HepG2 (cell line): ENCODE measurements around the gene PRMT5. TPM values are rescaled to one million over a fixed set of nuclear protein-coding genes. Genes with fewer than 3 reads are reported as not detected.

Experiments used
- KLF15 ChIP-seq: sonication (generic); formaldehyde crosslinking; IDR thresholded peaks from 2 replicates; pipeline ENCODE4 v1.8.1; 2023; ENCODE audit warnings: borderline replicate concordance, mild to moderate bottlenecking, inconsistent platforms, missing genetic modification reagents, mixed read lengths
- NFKB2 ChIP-seq: sonication (generic); formaldehyde crosslinking; IDR thresholded peaks from 2 replicates; pipeline ENCODE4 v1.4.0; 2020; ENCODE audit warnings: missing genetic modification reagents, borderline replicate concordance
- PLRG1 ChIP-seq: fragments of 450-650 bp; conservative IDR thresholded peaks from 2 replicates; pipeline ENCODE4 v1.6.1; 2016
- REPIN1 ChIP-seq: sonication (generic); formaldehyde crosslinking; IDR thresholded peaks from 2 replicates; pipeline ENCODE4 v1.8.0; 2022; ENCODE audit warnings: missing genetic modification reagents, low read depth, mild to moderate bottlenecking, borderline replicate concordance
- SRY ChIP-seq: sonication (generic); formaldehyde crosslinking; IDR thresholded peaks from 2 replicates; pipeline ENCODE4 v1.8.0; 2022; ENCODE audit warnings: mild to moderate bottlenecking, missing genetic modification reagents
- TCF7L2 ChIP-seq: IDR thresholded peaks from 2 replicates; pipeline ENCODE4 v1.6.1; 2011; ENCODE audit warnings: mild to moderate bottlenecking, low read depth, low read length, moderate library complexity
- ZNF274 ChIP-seq: sonication (generic); formaldehyde crosslinking; IDR thresholded peaks from 2 replicates; pipeline ENCODE4 v1.5.1; 2020; ENCODE audit warnings: mild to moderate bottlenecking, missing genetic modification reagents
- ZNF546 ChIP-seq: sonication (generic); formaldehyde crosslinking; conservative IDR thresholded peaks from 2 replicates; pipeline ENCODE4 v1.8.1; 2023; ENCODE audit warnings: mild to moderate bottlenecking, missing genetic modification reagents
- ZNF552 ChIP-seq: sonication (generic); formaldehyde crosslinking; IDR thresholded peaks from 2 replicates; pipeline ENCODE4 v1.9.0; 2022; ENCODE audit warnings: missing genetic modification reagents, mild to moderate bottlenecking, borderline replicate concordance
- ZNF605 ChIP-seq: sonication (generic); formaldehyde crosslinking; IDR thresholded peaks from 2 replicates; pipeline ENCODE4 v1.8.0; 2022; ENCODE audit warnings: mild to moderate bottlenecking, missing genetic modification reagents
- ZNF674 ChIP-seq: sonication (generic); formaldehyde crosslinking; IDR thresholded peaks from 2 replicates; pipeline ENCODE4 v1.5.0; 2020; ENCODE audit warnings: low read depth, mild to moderate bottlenecking, missing genetic modification reagents
- ZNF709 ChIP-seq: sonication (generic); formaldehyde crosslinking; IDR thresholded peaks from 2 replicates; pipeline ENCODE4 v1.5.0; 2020; ENCODE audit warnings: mild to moderate bottlenecking, missing genetic modification reagents
- polyA plus RNA-seq, 8 experiments: library from polyadenylated mRNA; depleted of rRNA in 3 of 8; stranded (reverse) in 7 of 8; unstranded in 1 of 8; fragments of >200 nt; fragmentation: Illumina TruSeq in 4 of 8; extraction: Trizol in 4 of 8; gene quantifications; 2 replicates each; pipeline versions ENCODE4 v1.2.1 to v1.2.3, GENCODE V29; 2011 to 2016; ENCODE audit warnings: low read depth in 4 of 8, missing spikeins in 1 of 8, mixed read lengths in 1 of 8; ENCODE audit not compliant: insufficient read depth in 1 of 8
- total RNA-seq, 5 experiments: library from RNA; depleted of rRNA; stranded (reverse); fragments of >200 nt; fragmentation: Illumina TruSeq; extraction: Trizol; gene quantifications; 2 replicates each; pipeline ENCODE4 v1.2.3, GENCODE V29; 2016; ENCODE audit warnings: low read depth in 1 of 5
- TF ChIP-seq, protein P1 (sequence below): IDR thresholded peaks from 2 replicates; pipeline ENCODE4 v1.6.1; 2016
- TF ChIP-seq, protein P2 (sequence below): sonication (generic); formaldehyde crosslinking; IDR thresholded peaks from 2 replicates; pipeline ENCODE4 v1.4.0; 2020; ENCODE audit warnings: low read depth, missing genetic modification reagents
- TF ChIP-seq, protein P3 (sequence below): sonication (generic); formaldehyde crosslinking; IDR thresholded peaks from 2 replicates; pipeline ENCODE4 v1.4.0; 2020; ENCODE audit warnings: mild to moderate bottlenecking, missing genetic modification reagents
- TF ChIP-seq, protein P4 (sequence below): sonication (generic); formaldehyde crosslinking; IDR thresholded peaks from 2 replicates; pipeline ENCODE4 v1.9.0; 2021; ENCODE audit warnings: missing genetic modification reagents, borderline replicate concordance

The PRMT5 gene
- total and polyA plus RNA-seq, 2 of the 13 experiments (the other 11 are each of a cell fraction or from before 2014, with no cell fraction given) = 210 to 354 TPM

DNA sequence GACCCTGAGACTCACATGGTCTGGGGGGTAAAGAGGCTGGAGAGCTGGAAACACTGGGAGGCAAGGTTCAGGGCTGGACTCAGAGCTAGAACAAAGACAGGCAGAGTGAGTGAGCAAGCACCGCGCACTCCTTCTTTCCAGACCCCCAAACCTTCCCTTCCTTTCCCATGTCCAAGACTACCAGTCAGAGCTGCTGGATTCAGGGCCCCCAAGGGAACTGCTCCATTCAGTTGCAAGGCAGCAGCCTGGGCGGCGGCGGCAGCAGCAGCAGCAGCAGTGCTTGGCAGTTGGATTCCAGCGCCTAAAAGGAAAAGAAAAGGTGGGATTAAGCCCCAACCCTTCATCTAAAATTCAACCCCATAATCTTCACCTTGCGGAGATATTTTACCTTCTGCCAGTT lies 27.4 kb downstream of the PRMT5 start (continued):
- TF ChIP-seq, protein P1, sequence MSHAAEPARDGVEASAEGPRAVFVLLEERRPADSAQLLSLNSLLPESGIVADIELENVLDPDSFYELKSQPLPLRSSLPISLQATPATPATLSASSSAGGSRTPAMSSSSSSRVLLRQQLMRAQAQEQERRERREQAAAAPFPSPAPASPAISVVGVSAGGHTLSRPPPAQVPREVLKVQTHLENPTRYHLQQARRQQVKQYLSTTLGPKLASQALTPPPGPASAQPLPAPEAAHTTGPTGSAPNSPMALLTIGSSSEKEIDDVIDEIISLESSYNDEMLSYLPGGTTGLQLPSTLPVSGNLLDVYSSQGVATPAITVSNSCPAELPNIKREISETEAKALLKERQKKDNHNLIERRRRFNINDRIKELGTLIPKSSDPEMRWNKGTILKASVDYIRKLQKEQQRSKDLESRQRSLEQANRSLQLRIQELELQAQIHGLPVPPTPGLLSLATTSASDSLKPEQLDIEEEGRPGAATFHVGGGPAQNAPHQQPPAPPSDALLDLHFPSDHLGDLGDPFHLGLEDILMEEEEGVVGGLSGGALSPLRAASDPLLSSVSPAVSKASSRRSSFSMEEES (CRISPR knock-in tag) = no peak
- TF ChIP-seq ZNF605 (CRISPR knock-in tag) (0 out of 2 replicates have a peak, but pooled peaks have one; percentile 47), KLF15 (no peak), ZNF709 (CRISPR knock-in tag) (no peak), REPIN1 (CRISPR knock-in tag) (0 out of 2 replicates have a peak, but pooled peaks have one; percentile 18), PLRG1 (no peak), SRY (CRISPR knock-in tag) (no peak), ZNF552 (CRISPR knock-in tag) (0 out of 2 replicates have a peak, but pooled peaks have one; percentile 53), ZNF674 (CRISPR knock-in tag) (no peak), TCF7L2 (no peak), NFKB2 (0 out of 2 replicates have a peak, but pooled peaks have one; percentile 45), ZNF546 (CRISPR knock-in tag) (no peak), ZNF274 (CRISPR knock-in tag) (no peak)
- TF ChIP-seq, protein P2, sequence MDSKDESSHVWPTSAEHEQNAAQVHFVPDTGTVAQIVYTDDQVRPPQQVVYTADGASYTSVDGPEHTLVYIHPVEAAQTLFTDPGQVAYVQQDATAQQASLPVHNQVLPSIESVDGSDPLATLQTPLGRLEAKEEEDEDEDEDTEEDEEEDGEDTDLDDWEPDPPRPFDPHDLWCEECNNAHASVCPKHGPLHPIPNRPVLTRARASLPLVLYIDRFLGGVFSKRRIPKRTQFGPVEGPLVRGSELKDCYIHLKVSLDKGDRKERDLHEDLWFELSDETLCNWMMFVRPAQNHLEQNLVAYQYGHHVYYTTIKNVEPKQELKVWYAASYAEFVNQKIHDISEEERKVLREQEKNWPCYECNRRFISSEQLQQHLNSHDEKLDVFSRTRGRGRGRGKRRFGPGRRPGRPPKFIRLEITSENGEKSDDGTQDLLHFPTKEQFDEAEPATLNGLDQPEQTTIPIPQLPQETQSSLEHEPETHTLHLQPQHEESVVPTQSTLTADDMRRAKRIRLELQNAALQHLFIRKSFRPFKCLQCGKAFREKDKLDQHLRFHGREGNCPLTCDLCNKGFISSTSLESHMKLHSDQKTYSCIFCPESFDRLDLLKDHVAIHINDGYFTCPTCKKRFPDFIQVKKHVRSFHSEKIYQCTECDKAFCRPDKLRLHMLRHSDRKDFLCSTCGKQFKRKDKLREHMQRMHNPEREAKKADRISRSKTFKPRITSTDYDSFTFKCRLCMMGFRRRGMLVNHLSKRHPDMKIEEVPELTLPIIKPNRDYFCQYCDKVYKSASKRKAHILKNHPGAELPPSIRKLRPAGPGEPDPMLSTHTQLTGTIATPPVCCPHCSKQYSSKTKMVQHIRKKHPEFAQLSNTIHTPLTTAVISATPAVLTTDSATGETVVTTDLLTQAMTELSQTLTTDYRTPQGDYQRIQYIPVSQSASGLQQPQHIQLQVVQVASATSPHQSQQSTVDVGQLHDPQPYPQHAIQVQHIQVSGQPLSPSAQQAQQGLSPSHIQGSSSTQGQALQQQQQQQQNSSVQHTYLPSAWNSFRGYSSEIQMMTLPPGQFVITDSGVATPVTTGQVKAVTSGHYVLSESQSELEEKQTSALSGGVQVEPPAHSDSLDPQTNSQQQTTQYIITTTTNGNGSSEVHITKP = no peak
- TF ChIP-seq, protein P3, sequence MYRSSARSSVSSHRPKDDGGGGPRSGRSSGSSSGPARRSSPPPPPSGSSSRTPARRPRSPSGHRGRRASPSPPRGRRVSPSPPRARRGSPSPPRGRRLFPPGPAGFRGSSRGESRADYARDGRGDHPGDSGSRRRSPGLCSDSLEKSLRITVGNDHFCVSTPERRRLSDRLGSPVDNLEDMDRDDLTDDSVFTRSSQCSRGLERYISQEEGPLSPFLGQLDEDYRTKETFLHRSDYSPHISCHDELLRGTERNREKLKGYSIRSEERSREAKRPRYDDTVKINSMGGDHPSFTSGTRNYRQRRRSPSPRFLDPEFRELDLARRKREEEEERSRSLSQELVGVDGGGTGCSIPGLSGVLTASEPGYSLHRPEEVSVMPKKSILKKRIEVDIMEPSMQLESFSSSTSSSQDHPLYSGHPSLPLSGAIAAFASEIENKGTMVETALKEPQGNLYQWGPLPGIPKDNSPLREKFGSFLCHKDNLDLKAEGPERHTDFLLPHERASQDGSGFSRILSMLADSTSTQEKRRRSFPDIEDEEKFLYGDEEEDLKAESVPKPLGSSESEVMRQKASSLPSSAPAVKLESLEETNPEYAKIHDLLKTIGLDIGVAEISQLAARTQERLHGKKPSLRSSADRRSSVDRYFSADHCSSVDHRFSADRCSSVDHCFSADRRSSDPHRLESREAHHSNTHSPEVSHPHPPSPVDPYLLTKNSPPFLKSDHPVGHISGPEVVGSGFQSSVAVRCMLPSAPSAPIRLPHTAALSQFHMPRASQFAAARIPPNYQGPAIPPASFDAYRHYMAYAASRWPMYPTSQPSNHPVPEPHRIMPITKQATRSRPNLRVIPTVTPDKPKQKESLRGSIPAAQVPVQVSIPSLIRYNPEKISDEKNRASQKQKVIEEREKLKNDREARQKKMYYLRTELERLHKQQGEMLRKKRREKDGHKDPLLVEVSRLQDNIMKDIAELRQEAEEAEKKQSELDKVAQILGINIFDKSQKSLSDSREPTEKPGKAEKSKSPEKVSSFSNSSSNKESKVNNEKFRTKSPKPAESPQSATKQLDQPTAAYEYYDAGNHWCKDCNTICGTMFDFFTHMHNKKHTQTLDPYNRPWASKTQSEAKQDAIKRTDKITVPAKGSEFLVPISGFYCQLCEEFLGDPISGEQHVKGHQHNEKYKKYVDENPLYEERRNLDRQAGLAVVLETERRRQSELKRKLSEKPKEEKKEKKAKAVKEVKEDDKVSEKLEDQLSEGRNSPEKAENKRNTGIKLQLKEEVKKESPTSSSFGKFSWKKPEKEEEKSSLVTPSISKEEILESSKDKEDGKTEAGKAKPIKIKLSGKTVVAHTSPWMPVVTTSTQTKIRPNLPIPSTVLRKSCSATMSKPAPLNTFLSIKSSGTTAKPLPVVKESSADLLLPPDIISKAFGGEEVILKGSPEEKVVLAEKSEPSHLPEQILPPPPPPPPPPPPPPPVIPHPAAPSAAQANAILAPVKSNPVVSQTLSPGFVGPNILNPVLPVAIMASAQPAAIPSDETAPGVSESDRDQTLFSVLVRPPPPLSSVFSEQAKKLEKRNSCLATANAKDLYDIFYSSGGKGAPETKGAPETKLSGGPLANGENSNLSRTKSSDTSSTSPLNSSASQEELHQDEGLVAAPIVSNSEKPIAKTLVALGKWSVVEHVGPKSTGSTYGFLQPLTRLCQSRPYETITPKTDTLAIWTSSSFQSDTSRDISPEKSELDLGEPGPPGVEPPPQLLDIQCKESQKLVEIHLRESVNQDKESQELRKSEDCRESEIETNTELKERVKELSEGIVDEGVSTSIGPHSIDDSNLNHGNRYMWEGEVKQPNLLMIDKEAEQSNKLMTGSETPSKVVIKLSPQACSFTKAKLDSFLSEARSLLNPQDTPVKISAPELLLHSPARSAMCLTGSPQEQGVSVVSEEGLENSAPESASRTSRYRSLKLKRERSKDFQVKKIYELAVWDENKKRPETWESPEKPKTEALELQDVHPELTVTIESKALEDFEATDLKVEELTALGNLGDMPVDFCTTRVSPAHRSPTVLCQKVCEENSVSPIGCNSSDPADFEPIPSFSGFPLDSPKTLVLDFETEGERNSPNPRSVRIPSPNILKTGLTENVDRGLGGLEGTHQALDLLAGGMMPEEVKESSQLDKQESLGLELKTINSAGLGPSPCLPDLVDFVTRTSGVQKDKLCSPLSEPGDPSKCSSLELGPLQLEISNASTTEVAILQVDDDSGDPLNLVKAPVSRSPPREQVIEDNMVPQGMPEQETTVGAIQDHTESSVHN (CRISPR knock-in tag) = no peak
- TF ChIP-seq, protein P4, sequence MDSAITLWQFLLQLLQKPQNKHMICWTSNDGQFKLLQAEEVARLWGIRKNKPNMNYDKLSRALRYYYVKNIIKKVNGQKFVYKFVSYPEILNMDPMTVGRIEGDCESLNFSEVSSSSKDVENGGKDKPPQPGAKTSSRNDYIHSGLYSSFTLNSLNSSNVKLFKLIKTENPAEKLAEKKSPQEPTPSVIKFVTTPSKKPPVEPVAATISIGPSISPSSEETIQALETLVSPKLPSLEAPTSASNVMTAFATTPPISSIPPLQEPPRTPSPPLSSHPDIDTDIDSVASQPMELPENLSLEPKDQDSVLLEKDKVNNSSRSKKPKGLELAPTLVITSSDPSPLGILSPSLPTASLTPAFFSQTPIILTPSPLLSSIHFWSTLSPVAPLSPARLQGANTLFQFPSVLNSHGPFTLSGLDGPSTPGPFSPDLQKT = no peak
